HepG2 (cell line): ENCODE data around the gene HDLBP. TPM values are rescaled to one million over a fixed set of nuclear protein-coding genes. Genes with fewer than 3 reads are reported as not detected.

Experiments
- ATAC-seq: fragments of 200-7000 bp; cut with Tn5 transposase; 3 replicates; pipeline ENCODE4 v1.9.1; 2020; ENCODE audit warnings: mild to moderate bottlenecking, moderate library complexity
- BruUV-seq: library from RNA; stranded (reverse); fragments of 400-500 nt; replicated peaks from 2 replicates; lab custom pipeline; 2021; lab: Mats Ljungman, UMichigan
- CTCF ChIA-PET: fragments of 300-600 bp; formaldehyde crosslinking; extraction: SDS; loops from one replicate; lab custom pipeline; 2021; ENCODE audit warnings: low total read pairs, inconsistent platforms, low intra/inter-chr PET ratio; lab: Yijun Ruan, JAX
- POLR2A ChIA-PET: fragments of 350-600 bp; sonication (Branson Sonifier 250); formaldehyde crosslinking; loops from one replicate; lab custom pipeline; 2020; ENCODE audit warnings: antibody characterized with exemption, inconsistent platforms; lab: Yijun Ruan, JAX
- DNase-seq: peaks from one replicate; pipeline ENCODE4 v3.0.0-alpha.2; 2015; ENCODE audit warnings: low spot score
- FAIRE-seq: peaks from 3 replicates; lab custom pipeline; 2011; peaks lifted over from hg19 to GRCh38; lab: Jason Lieb, UNC
- H2AFZ ChIP-seq: one replicate; pipeline ENCODE4 v1.6.1; 2011; ENCODE audit warnings: low read length, inconsistent platforms
- H3K27ac ChIP-seq: fragments of 300-600 bp; 3 replicates; pipeline ENCODE4 v1.8.0; 2011; ENCODE audit warnings: mixed run types, mild to moderate bottlenecking, mixed read lengths, low read length, inconsistent platforms; ENCODE audit not compliant: insufficient read depth; ENCODE audit errors: extremely low read length
- H3K27me3 ChIP-seq, 2 experiments: fragments of 200-600 bp in 1 of 2; 2 replicates in 1 of 2; 3 replicates in 1 of 2; pipeline versions ENCODE4 v1.6.0 to v1.8.0; 2011; ENCODE audit warnings: low read length in 2 of 2, mild to moderate bottlenecking in 2 of 2, moderate library complexity in 2 of 2, inconsistent platforms in 1 of 2; ENCODE audit not compliant: insufficient read depth in 2 of 2, control insufficient read depth in 1 of 2
- H3K36me3 ChIP-seq, 2 experiments: fragments of 200-600 bp in 1 of 2; replicated peaks in 1 of 2; 2 replicates in 1 of 2; 3 replicates in 1 of 2; pipeline versions ENCODE4 v1.5.1 to v1.8.0; 2011; ENCODE audit warnings: low read length in 2 of 2, inconsistent platforms in 1 of 2; ENCODE audit not compliant: insufficient read depth in 2 of 2, control insufficient read depth in 1 of 2
- H3K4me1 ChIP-seq: 2 replicates; pipeline ENCODE4 v1.5.1; 2012; ENCODE audit warnings: low read length, inconsistent platforms; ENCODE audit not compliant: insufficient read depth
- H3K4me2 ChIP-seq: 2 replicates; pipeline ENCODE4 v1.6.0; 2011; ENCODE audit warnings: low read depth, low read length, inconsistent platforms
- H3K4me3 ChIP-seq, 3 experiments: fragments of 200-600 bp in 1 of 3; sonication (generic), shearing (Covaris generic) in 1 of 3; replicated peaks in 1 of 3; 2 replicates each; pipeline ENCODE4 v1.5.1; 2011 to 2016; ENCODE audit warnings: low read length in 3 of 3, inconsistent platforms in 2 of 3, low read depth in 2 of 3, mild to moderate bottlenecking in 2 of 3, control low read depth in 1 of 3, mixed read lengths in 1 of 3; ENCODE audit not compliant: insufficient read depth in 1 of 3
- H3K79me2 ChIP-seq: one replicate; pipeline ENCODE4 v1.6.1; 2011; ENCODE audit warnings: low read length, inconsistent platforms; ENCODE audit not compliant: insufficient read depth
- H3K9ac ChIP-seq: 2 replicates; pipeline ENCODE4 v1.6.0; 2011; ENCODE audit warnings: mild to moderate bottlenecking, low read depth, low read length, inconsistent platforms; ENCODE audit not compliant: insufficient read depth
- H3K9me3 ChIP-seq: 2 replicates; pipeline ENCODE4 v1.5.1; 2012; ENCODE audit warnings: mild to moderate bottlenecking, low read length
- H4K20me1 ChIP-seq: 2 replicates; pipeline ENCODE4 v1.6.0; 2011; ENCODE audit warnings: inconsistent platforms, mild to moderate bottlenecking, low read length, moderate library complexity; ENCODE audit not compliant: insufficient read depth
- CHCHD3 ChIP-seq: sonication (generic); formaldehyde crosslinking; IDR thresholded peaks from 2 replicates; pipeline ENCODE4 v1.8.0; 2022; ENCODE audit warnings: mild to moderate bottlenecking, missing genetic modification reagents, moderate library complexity
- RBFOX2 ChIP-seq: fragments of 200-400 bp; formaldehyde crosslinking; IDR thresholded peaks from 2 replicates; pipeline ENCODE4 v1.6.1; 2017; ENCODE audit warnings: low read depth, mild to moderate bottlenecking, low read length
- SRSF9 ChIP-seq: fragments of 200-400 bp; formaldehyde crosslinking; IDR thresholded peaks from 2 replicates; pipeline ENCODE4 v1.6.1; 2018; ENCODE audit warnings: borderline replicate concordance, mild to moderate bottlenecking, low read depth, low read length; ENCODE audit not compliant: insufficient read depth, poor library complexity, severe bottlenecking
- STAG1 ChIP-seq: sonication (generic); formaldehyde crosslinking; IDR thresholded peaks from 2 replicates; pipeline ENCODE4 v1.4.0; 2020; ENCODE audit warnings: missing genetic modification reagents
- ZBTB33 ChIP-seq: sonication (generic); formaldehyde crosslinking; IDR thresholded peaks from 2 replicates; pipeline ENCODE4 v1.4.0; 2020; ENCODE audit warnings: missing genetic modification reagents
- ZBTB38 ChIP-seq: sonication (generic); formaldehyde crosslinking; IDR thresholded peaks from 2 replicates; pipeline ENCODE4 v1.5.1; 2020; ENCODE audit warnings: mild to moderate bottlenecking, missing genetic modification reagents
- ZBTB49 ChIP-seq: sonication (generic); formaldehyde crosslinking; IDR thresholded peaks from 2 replicates; pipeline ENCODE4 v1.4.0; 2020; ENCODE audit warnings: missing genetic modification reagents, borderline replicate concordance
- ZNF251 ChIP-seq: sonication (generic); formaldehyde crosslinking; IDR thresholded peaks from 2 replicates; pipeline ENCODE4 v1.9.0; 2021; ENCODE audit warnings: mild to moderate bottlenecking, missing genetic modification reagents
- ZNF280D ChIP-seq: sonication (generic); formaldehyde crosslinking; IDR thresholded peaks from 2 replicates; pipeline ENCODE4 v1.5.1; 2020; ENCODE audit warnings: mild to moderate bottlenecking, missing genetic modification reagents
- WGBS: methylation state at CpG from one replicate; pipeline ENCODE4 v1.1.6; 2017; ENCODE audit warnings: low lambda C conversion rate; 5-methylcytosine and 5-hydroxymethylcytosine counted together
- in situ Hi-C: cut with HindIII; loops from 2 replicates; pipeline ENCODE4 v1.10.0; 2017; ENCODE audit warnings: low pct_unique_long_range_greater_than_20kb; ENCODE audit not compliant: extremely low pct_ligation_motif_present
- intact Hi-C: fragments of 100-400 bp; cut with micrococcal nuclease; formaldehyde crosslinking; loops from one replicate; pipeline ENCODE4 v1.10.0; 2022; ENCODE audit not compliant: unreplicated experiment
- polyA plus RNA-seq, 8 experiments: library from polyadenylated mRNA; depleted of rRNA in 3 of 8; stranded (reverse) in 7 of 8; unstranded in 1 of 8; fragments of >200 nt; fragmentation: Illumina TruSeq in 4 of 8; extraction: Trizol in 4 of 8; gene quantifications; 2 replicates each; pipeline versions ENCODE4 v1.2.1 to v1.2.3, GENCODE V29; 2011 to 2016; ENCODE audit warnings: low read depth in 4 of 8, missing spikeins in 1 of 8, mixed read lengths in 1 of 8; ENCODE audit not compliant: insufficient read depth in 1 of 8
- total RNA-seq, 5 experiments: library from RNA; depleted of rRNA; stranded (reverse); fragments of >200 nt; fragmentation: Illumina TruSeq; extraction: Trizol; gene quantifications; 2 replicates each; pipeline ENCODE4 v1.2.3, GENCODE V29; 2016; ENCODE audit warnings: low read depth in 1 of 5
- TF ChIP-seq, protein P1 (sequence below): sonication (generic); formaldehyde crosslinking; IDR thresholded peaks from 2 replicates; pipeline ENCODE4 v1.5.1; 2020; ENCODE audit warnings: mild to moderate bottlenecking, missing genetic modification reagents, moderate library complexity

Gene HDLBP
- total and polyA plus RNA-seq, 2 of the 13 experiments (the other 11 are each of a cell fraction or from before 2014, with no cell fraction given), result 464 to 707 TPM

DNA sequence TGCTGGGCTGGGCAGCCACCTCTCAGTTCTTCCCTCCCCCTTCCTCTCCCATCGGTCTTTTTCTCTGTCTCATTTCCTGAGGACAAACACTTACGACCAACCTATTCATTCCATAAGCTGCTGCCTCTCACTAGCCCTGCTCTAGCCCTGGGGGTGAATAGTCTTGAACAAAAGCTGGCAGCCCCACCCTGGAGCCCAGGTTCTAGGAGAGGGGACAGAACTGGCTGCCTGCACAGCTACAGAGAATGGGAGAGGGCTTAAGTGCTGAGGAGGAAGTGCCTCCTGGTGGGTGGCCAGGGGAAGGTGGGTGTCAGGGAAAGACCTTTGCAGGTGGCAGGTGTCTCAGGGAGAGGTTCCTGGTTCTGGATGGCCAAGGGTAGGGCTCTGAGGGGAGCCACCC, 104.2 kb downstream of the HDLBP start (continued):
- TF ChIP-seq ZNF280D, result no peak
- TF ChIP-seq ZBTB49, result no peak

DNA sequence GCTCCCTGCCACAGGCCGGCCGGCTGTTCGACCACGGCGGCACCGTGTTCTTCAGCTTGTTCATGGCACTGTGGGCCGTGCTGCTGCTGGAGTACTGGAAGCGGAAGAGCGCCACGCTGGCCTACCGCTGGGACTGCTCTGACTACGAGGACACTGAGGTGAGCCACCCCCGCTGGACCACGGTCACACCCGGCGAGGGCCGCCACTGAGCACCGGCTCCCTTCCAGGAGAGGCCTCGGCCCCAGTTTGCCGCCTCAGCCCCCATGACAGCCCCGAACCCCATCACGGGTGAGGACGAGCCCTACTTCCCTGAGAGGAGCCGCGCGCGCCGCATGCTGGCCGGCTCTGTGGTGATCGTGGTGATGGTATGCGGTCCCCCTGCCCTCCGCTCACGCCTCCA, 106.2 kb downstream of the HDLBP start:
- no peak for DNase-seq
- peaks cover 19% of the 10 kb centered on the region for H3K4me1 ChIP-seq
- no peak for FAIRE-seq
- peak; percentile 15 for ATAC-seq
- intact Hi-C loops (no loop called here), in situ Hi-C loops (loop anchor here (25.0 kb wide), 1 partner anchor 647 kb away; the partner anchor contains the start of genes ANKMY1, DUSP28 and RNPEPL1)
- H3K9me3 ChIP-seq, result no peaks in the 10 kb centered on the region
- no peaks in the 10 kb centered on the region for H3K79me2 ChIP-seq
- H3K9ac ChIP-seq, result no peak overlapping the region
- no peak overlapping the region for H2AFZ ChIP-seq
- H3K4me2 ChIP-seq, result no peak overlapping the region
- 62% methylated on average over 9 of the region's 33 CpGs for WGBS
- POLR2A ChIA-PET, result no interaction called here
- H4K20me1 ChIP-seq, result no peaks in the 10 kb centered on the region
- no peak overlapping the region for H3K4me3 ChIP-seq
- CTCF ChIA-PET, result no interaction called here
- no TSS peak for BruUV-seq
- H3K27me3 ChIP-seq, result peaks cover 29 to 58% of the 10 kb centered on the region in 2 experiments
- no peaks in the 10 kb centered on the region for H3K36me3 ChIP-seq
- H3K27ac ChIP-seq, result no peak overlapping the region
- TF ChIP-seq STAG1, result peak; percentile 28; the same call in 1 of the 2 replicates
- TF ChIP-seq, protein P1, sequence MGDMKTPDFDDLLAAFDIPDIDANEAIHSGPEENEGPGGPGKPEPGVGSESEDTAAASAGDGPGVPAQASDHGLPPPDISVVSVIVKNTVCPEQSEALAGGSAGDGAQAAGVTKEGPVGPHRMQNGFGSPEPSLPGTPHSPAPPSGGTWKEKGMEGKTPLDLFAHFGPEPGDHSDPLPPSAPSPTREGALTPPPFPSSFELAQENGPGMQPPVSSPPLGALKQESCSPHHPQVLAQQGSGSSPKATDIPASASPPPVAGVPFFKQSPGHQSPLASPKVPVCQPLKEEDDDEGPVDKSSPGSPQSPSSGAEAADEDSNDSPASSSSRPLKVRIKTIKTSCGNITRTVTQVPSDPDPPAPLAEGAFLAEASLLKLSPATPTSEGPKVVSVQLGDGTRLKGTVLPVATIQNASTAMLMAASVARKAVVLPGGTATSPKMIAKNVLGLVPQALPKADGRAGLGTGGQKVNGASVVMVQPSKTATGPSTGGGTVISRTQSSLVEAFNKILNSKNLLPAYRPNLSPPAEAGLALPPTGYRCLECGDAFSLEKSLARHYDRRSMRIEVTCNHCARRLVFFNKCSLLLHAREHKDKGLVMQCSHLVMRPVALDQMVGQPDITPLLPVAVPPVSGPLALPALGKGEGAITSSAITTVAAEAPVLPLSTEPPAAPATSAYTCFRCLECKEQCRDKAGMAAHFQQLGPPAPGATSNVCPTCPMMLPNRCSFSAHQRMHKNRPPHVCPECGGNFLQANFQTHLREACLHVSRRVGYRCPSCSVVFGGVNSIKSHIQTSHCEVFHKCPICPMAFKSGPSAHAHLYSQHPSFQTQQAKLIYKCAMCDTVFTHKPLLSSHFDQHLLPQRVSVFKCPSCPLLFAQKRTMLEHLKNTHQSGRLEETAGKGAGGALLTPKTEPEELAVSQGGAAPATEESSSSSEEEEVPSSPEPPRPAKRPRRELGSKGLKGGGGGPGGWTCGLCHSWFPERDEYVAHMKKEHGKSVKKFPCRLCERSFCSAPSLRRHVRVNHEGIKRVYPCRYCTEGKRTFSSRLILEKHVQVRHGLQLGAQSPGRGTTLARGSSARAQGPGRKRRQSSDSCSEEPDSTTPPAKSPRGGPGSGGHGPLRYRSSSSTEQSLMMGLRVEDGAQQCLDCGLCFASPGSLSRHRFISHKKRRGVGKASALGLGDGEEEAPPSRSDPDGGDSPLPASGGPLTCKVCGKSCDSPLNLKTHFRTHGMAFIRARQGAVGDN (CRISPR knock-in tag), result peak; percentile 28; the same call in 1 of the 2 replicates
- no peak for TF ChIP-seq SRSF9
- no peak for TF ChIP-seq ZNF251 (CRISPR knock-in tag)
- TF ChIP-seq ZBTB33, result peak; percentile 75
- TF ChIP-seq RBFOX2, result no peak
- TF ChIP-seq ZBTB38 (CRISPR knock-in tag), result peak; percentile 59; the same call in 1 of the 2 replicates
- 0 out of 2 replicates have a peak, but pooled peaks have one; percentile 39 for TF ChIP-seq CHCHD3 (CRISPR knock-in tag)
